GM12874 (cell line): Measurements from ENCODE around the gene FYB1.

Experiments used
- CTCF ChIP-seq: IDR thresholded peaks from 2 replicates; pipeline ENCODE4 v1.5.1; 2011; ENCODE audit warnings: low read depth, mild to moderate bottlenecking, control low read depth, low read length, moderate library complexity; ENCODE audit not compliant: insufficient read depth

Gene FYB1

GRCh38 chr5:39108987-39109386 is 110.4 kb downstream of the FYB1 start:
- TF ChIP-seq CTCF: no peak

GRCh38 chr5:39107350-39107749 is 112.0 kb downstream of the FYB1 start:
- no peak for TF ChIP-seq CTCF

- TF ChIP-seq CTCF: no peak
Observed at GRCh38 chr5:39106322-39106721, 113.0 kb downstream of the FYB1 start.

GRCh38 chr5:39104221-39104620 is 115.1 kb downstream of the FYB1 start:
- TF ChIP-seq CTCF: no peak

- TF ChIP-seq CTCF: no peak
Observed at GRCh38 chr5:39102684-39103155, 116.6 kb downstream of the FYB1 start.

GRCh38 chr5:39100851-39101396 is 118.4 kb downstream of the FYB1 start:
- TF ChIP-seq CTCF: no peak

GRCh38 chr5:39100301-39100850 is 119.0 kb downstream of the FYB1 start:
- TF ChIP-seq CTCF: no peak
